Keratinocyte (primary cell): ENCODE data around the gene TMEM42. TPM values are rescaled to one million over a fixed set of nuclear protein-coding genes. Genes with fewer than 3 reads are reported as not detected.

ENCODE experiments used
- DNase-seq: peaks from one replicate; pipeline ENCODE4 v3.0.0-alpha.2; 2011; ENCODE audit warnings: low read depth, missing footprints, low spot score
- FAIRE-seq: peaks from 2 replicates; lab custom pipeline; 2011; peaks lifted over from hg19 to GRCh38; lab: Jason Lieb, UNC
- H2AFZ ChIP-seq: 2 replicates; pipeline ENCODE4 v1.6.0; 2012; ENCODE audit warnings: low read length, control low read depth, inconsistent platforms; ENCODE audit not compliant: control insufficient read depth
- H3K27ac ChIP-seq: 2 replicates; pipeline ENCODE4 v1.5.1; 2011; ENCODE audit warnings: low read length; ENCODE audit not compliant: control insufficient read depth, insufficient read depth
- H3K27me3 ChIP-seq: 3 replicates; pipeline ENCODE4 v1.6.0; 2011; ENCODE audit warnings: low read length; ENCODE audit not compliant: control insufficient read depth, insufficient read depth; ENCODE audit errors: extremely low read depth
- H3K36me3 ChIP-seq, 2 experiments: 2 replicates in 1 of 2; 3 replicates in 1 of 2; pipeline ENCODE4 v1.5.1; 2011; ENCODE audit warnings: low read length in 2 of 2, mild to moderate bottlenecking in 1 of 2; ENCODE audit not compliant: control insufficient read depth in 2 of 2, insufficient read depth in 2 of 2; ENCODE audit errors: extremely low read depth in 1 of 2
- H3K4me1 ChIP-seq: 3 replicates; pipeline ENCODE4 v1.5.1; 2011; ENCODE audit warnings: low read length; ENCODE audit not compliant: control insufficient read depth, insufficient read depth; ENCODE audit errors: extremely low read depth
- H3K4me2 ChIP-seq: 3 replicates; pipeline ENCODE4 v1.6.0; 2011; ENCODE audit warnings: low read depth, low read length; ENCODE audit not compliant: control insufficient read depth, insufficient read depth; ENCODE audit errors: extremely low read depth
- H3K4me3 ChIP-seq, 3 experiments: fragments of 200-600 bp in 1 of 3; sonication (generic) in 1 of 3; 2 replicates in 2 of 3; 3 replicates in 1 of 3; pipeline ENCODE4 v1.5.1; 2011 to 2016; ENCODE audit warnings: low read length in 3 of 3, mild to moderate bottlenecking in 3 of 3, control low read depth in 2 of 3, inconsistent platforms in 1 of 3, low read depth in 1 of 3, mixed read lengths in 1 of 3, mixed run types in 1 of 3, moderate library complexity in 1 of 3; ENCODE audit not compliant: control insufficient read depth in 2 of 3, insufficient read depth in 2 of 3; ENCODE audit errors: extremely low read depth in 1 of 3
- H3K79me2 ChIP-seq: 2 replicates; pipeline ENCODE4 v1.6.0; 2012; ENCODE audit warnings: low read length; ENCODE audit not compliant: control insufficient read depth, insufficient read depth
- H3K9ac ChIP-seq: 3 replicates; pipeline ENCODE4 v1.6.0; 2011; ENCODE audit warnings: low read length; ENCODE audit not compliant: control insufficient read depth, insufficient read depth; ENCODE audit errors: extremely low read depth
- H3K9me1 ChIP-seq: 3 replicates; pipeline ENCODE4 v1.6.0; 2011; ENCODE audit warnings: low read length; ENCODE audit not compliant: control insufficient read depth, insufficient read depth; ENCODE audit errors: extremely low read depth
- H3K9me3 ChIP-seq: 2 replicates; pipeline ENCODE4 v1.5.1; 2012; ENCODE audit warnings: low read depth, low read length; ENCODE audit not compliant: control insufficient read depth
- H4K20me1 ChIP-seq: 3 replicates; pipeline ENCODE4 v1.6.0; 2011; ENCODE audit warnings: low read length; ENCODE audit not compliant: control insufficient read depth, insufficient read depth; ENCODE audit errors: extremely low read depth
- CTCF ChIP-seq, 3 experiments: IDR thresholded peaks in 1 of 3; conservative IDR thresholded peaks in 1 of 3; optimal IDR thresholded peaks in 1 of 3; 2 replicates in 2 of 3; 3 replicates in 1 of 3; pipeline versions ENCODE3 to v1.5.1; 2011; ENCODE audit warnings: low read length in 3 of 3, mild to moderate bottlenecking in 3 of 3, moderate library complexity in 2 of 3, control low read depth in 1 of 3, inconsistent platforms in 1 of 3; ENCODE audit not compliant: insufficient read depth in 2 of 3; ENCODE audit errors: extremely low read depth in 1 of 3
- EZH2 ChIP-seq: IDR thresholded peaks from one replicate; pipeline ENCODE4 v1.6.1; 2012; ENCODE audit warnings: inconsistent platforms, mild to moderate bottlenecking, low read length, moderate library complexity
- dilution Hi-C: fragments of 300-500 bp; cut with MboI; formaldehyde crosslinking; loops from one replicate; pipeline ENCODE4 v1.7.0; 2020; ENCODE audit warnings: low sequenced_read_pairs; ENCODE audit not compliant: extremely low pct_ligation_motif_present
- polyA plus RNA-seq, 5 experiments: library from polyadenylated mRNA; depleted of rRNA in 3 of 5; stranded (reverse) in 3 of 5; stranded (forward) in 1 of 5; unstranded in 1 of 5; fragments of >200 nt; gene quantifications; 1 replicate in 1 of 5; 2 replicates in 3 of 5; 3 replicates in 1 of 5; pipeline versions ENCODE4 v1.2.1 to v1.2.3, GENCODE V29; 2011 to 2012; ENCODE audit warnings: missing spikeins in 2 of 5, low read depth in 1 of 5, low replicate concordance in 1 of 5

Gene TMEM42
- polyA plus RNA-seq, 1 donor (not counting 4 experiments of a cell fraction or from before 2014, with no cell fraction given): 19.5 TPM

GRCh38 chr3:44832965-44833364 lies 28.7 kb upstream of the TMEM42 start:
- no peak overlapping the region for H2AFZ ChIP-seq
- H3K27me3 ChIP-seq: no peaks in the 10 kb centered on the region
- dilution Hi-C loops: no loop called here
- H3K36me3 ChIP-seq: no peaks in the 10 kb centered on the region
- no peaks in the 10 kb centered on the region for H3K9me1 ChIP-seq
- no peaks in the 10 kb centered on the region for H3K4me1 ChIP-seq
- H3K9ac ChIP-seq: no peak overlapping the region
- TF ChIP-seq CTCF (optimal IDR thresholded peaks at IDR 0.05 in 1 of 3, IDR thresholded peaks at IDR 0.05 in 1 of 3, conservative IDR thresholded peaks at IDR 0.05 in 1 of 3; ENCODE audit: extremely low read depth in 1 of 3, insufficient read depth in 2 of 3, low read length in 3 of 3): no peak
- no peak for TF ChIP-seq EZH2
- H3K4me3 ChIP-seq: no peak overlapping the region
- H3K9me3 ChIP-seq: no peaks in the 10 kb centered on the region
- no peaks in the 10 kb centered on the region for H4K20me1 ChIP-seq
- DNase-seq: no peak
- H3K27ac ChIP-seq: no peak overlapping the region
- H3K4me2 ChIP-seq: no peak overlapping the region
- no peaks in the 10 kb centered on the region for H3K79me2 ChIP-seq
- FAIRE-seq: no peak

- no peaks in the 10 kb centered on the region for H3K79me2 ChIP-seq
- dilution Hi-C loops: no loop called here
- H3K36me3 ChIP-seq: no peaks in the 10 kb centered on the region
- H3K9me3 ChIP-seq: no peaks in the 10 kb centered on the region
- DNase-seq: no peak
- no peak overlapping the region for H3K9ac ChIP-seq
- no peaks in the 10 kb centered on the region for H4K20me1 ChIP-seq
- H3K9me1 ChIP-seq: no peaks in the 10 kb centered on the region
- no peak overlapping the region for H2AFZ ChIP-seq
- no peak for TF ChIP-seq CTCF (optimal IDR thresholded peaks at IDR 0.05 in 1 of 3, IDR thresholded peaks at IDR 0.05 in 1 of 3, conservative IDR thresholded peaks at IDR 0.05 in 1 of 3; ENCODE audit: extremely low read depth in 1 of 3, insufficient read depth in 2 of 3, low read length in 3 of 3)
- TF ChIP-seq EZH2: no peak
- H3K27me3 ChIP-seq: no peaks in the 10 kb centered on the region
- no peak for FAIRE-seq
- no peak overlapping the region for H3K27ac ChIP-seq
- no peaks in the 10 kb centered on the region for H3K4me1 ChIP-seq
- no peak overlapping the region for H3K4me2 ChIP-seq
- H3K4me3 ChIP-seq: no peak overlapping the region
Measured at GRCh38 chr3:44833394-44833793, 28.3 kb upstream of the TMEM42 start.
